Testis (tissue), 3 donors: ENCODE data around the gene DHX38. TPM values are rescaled to one million over a fixed set of nuclear protein-coding genes. Genes with fewer than 3 reads are reported as not detected.

Experiments
- DNase-seq: peaks from one replicate; pipeline ENCODE4 v3.0.0-alpha.2; 2019
- H3K27ac ChIP-seq, 2 donors: fragments of 200-600 bp; sonication (generic); one replicate each; pipeline ENCODE4 v1.5.1; 2019
- H3K27me3 ChIP-seq: fragments of 200-600 bp; sonication (generic); one replicate; pipeline ENCODE4 v1.5.1; 2019
- H3K36me3 ChIP-seq: fragments of 200-600 bp; sonication (generic); one replicate; pipeline ENCODE4 v1.5.1; 2017; ENCODE audit warnings: low read depth; ENCODE audit errors: missing control alignments
- H3K4me1 ChIP-seq: fragments of 200-600 bp; sonication (generic); one replicate; pipeline ENCODE4 v1.5.1; 2019
- H3K4me3 ChIP-seq, 2 donors: fragments of 200-600 bp; sonication (generic); one replicate each; pipeline ENCODE4 v1.5.1; 2017 to 2019
- H3K9me3 ChIP-seq: fragments of 200-600 bp; sonication (generic); one replicate; pipeline ENCODE4 v1.5.1; 2017
- POLR2A ChIP-seq: fragments of 450-650 bp; IDR thresholded peaks from one replicate; pipeline ENCODE4 v1.6.1; 2017; ENCODE audit warnings: antibody characterized with exemption, mild to moderate bottlenecking, moderate library complexity
- WGBS, 2 donors: methylation state at CpG; one replicate each; pipeline ENCODE4 v1.1.5; 2018; 5-methylcytosine and 5-hydroxymethylcytosine counted together
- intact Hi-C: fragments of 100-400 bp; cut with DNase I; formaldehyde crosslinking; loops from one replicate; pipeline ENCODE4 v1.15.1; 2023; ENCODE audit warnings: low total_unique reads
- polyA plus RNA-seq: library from polyadenylated mRNA; stranded (reverse); fragments of 350-450 nt; fragmentation: Illumina TruSeq; extraction: RNeasy Lipid Tissue Mini Kit (QIAGEN cat#74804); gene quantifications from one replicate; pipeline ENCODE4 v1.2.3, GENCODE V29; 2014; ENCODE audit warnings: low read depth, low replicate concordance; ENCODE audit not compliant: insufficient read depth
- total RNA-seq, 2 donors: library from RNA; depleted of rRNA; stranded (reverse); fragments of >200 nt; gene quantifications; one replicate each; pipeline ENCODE4 v1.2.3, GENCODE V29; 2016
- TF ChIP-seq, protein P1 (sequence below), 3 experiments: fragments of 450-650 bp in 2 of 3; fragments of 200-600 bp in 1 of 3; sonication (generic) in 1 of 3; IDR thresholded peaks; one replicate each; pipeline ENCODE4 v1.5.1; 2016 to 2019; ENCODE audit warnings: antibody characterized with exemption in 3 of 3, mild to moderate bottlenecking in 2 of 3, moderate library complexity in 1 of 3

DHX38 gene
- total and polyA plus RNA-seq, 3 donors from 2014 or later, result 64.5 to 102 (median 95.0) TPM

DNA sequence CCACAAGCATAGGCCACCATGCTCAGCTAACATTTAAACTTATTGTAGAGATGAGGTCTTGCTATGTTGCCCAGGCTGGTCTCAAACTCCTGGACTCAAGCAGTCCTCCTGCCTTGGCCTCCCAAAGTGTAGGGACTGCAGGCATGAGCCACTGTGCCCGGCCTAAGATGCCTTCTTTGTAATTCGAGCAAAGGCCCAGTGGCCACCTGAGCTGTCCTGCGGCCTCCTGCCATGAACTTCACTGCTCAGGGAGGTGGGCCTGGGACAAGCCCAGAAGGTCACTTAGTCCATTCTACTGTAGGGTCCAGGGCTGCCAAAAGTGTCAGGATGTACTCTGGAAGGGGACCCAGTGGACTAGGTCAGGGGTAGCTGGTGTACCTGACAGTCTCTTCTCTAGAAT, 30.5 kb downstream of the DHX38 start:
- TF ChIP-seq, protein P1, sequence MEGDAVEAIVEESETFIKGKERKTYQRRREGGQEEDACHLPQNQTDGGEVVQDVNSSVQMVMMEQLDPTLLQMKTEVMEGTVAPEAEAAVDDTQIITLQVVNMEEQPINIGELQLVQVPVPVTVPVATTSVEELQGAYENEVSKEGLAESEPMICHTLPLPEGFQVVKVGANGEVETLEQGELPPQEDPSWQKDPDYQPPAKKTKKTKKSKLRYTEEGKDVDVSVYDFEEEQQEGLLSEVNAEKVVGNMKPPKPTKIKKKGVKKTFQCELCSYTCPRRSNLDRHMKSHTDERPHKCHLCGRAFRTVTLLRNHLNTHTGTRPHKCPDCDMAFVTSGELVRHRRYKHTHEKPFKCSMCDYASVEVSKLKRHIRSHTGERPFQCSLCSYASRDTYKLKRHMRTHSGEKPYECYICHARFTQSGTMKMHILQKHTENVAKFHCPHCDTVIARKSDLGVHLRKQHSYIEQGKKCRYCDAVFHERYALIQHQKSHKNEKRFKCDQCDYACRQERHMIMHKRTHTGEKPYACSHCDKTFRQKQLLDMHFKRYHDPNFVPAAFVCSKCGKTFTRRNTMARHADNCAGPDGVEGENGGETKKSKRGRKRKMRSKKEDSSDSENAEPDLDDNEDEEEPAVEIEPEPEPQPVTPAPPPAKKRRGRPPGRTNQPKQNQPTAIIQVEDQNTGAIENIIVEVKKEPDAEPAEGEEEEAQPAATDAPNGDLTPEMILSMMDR (IDR thresholded peaks at IDR 0.05), result no peak
- no peak for TF ChIP-seq POLR2A
- peaks cover 8% of the 10 kb centered on the region for H3K4me1 ChIP-seq
- intact Hi-C loops, result no loop called here
- no peak overlapping the region for H3K27ac ChIP-seq
- 89 to 100% methylated on average over 1 to 3 of the region's 3 CpGs for WGBS, 2 donors
- H3K9me3 ChIP-seq, result no peaks in the 10 kb centered on the region
- no peak overlapping the region for H3K4me3 ChIP-seq
- no peaks in the 10 kb centered on the region for H3K36me3 ChIP-seq
- no peak for DNase-seq
- no peaks in the 10 kb centered on the region for H3K27me3 ChIP-seq

DNA sequence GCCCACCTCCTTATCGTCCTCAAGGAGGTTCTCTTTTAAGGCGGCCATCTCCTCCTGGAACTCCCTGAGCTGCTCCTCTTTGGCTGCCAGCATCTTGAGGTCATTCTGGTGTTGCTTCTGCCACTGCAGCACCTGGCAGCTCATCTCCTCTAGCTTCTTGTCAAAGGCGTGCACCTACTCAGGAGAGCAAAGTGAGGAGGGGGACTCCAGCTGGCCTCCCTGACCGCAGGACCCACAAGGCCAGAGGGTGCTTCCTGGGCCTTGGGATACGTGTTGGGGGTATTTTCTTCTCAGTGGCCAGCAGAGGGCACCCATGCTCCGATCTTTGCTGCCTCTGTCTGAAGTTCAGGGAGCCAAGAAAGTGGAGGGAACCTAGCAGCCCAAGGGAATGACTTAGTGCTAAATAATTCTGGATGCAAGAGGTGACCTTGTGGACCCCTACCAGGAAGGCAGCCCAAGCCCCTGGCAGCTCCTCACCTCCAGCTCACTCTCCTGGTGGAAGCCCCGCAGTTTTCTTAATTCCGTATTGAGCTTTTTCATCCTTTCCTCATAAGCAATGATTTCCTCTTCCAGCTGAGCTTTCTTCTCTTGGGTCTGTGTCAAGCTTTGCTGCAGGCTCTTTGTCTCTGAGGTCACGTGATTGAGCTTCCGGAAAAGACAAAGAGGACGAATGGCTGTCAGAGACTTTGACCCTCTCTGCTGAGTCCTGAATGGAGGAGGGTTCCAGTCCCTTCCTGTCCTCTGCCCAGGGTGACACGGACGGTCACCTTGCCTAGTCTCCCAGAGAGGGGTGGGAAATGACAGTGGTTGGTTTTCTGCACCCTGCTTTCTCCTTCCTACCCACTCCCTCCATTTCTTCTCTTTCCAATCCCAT, 31.4 kb downstream of the DHX38 start:
- H3K27ac ChIP-seq, result peak overlapping the region in 1 of 2 donors; percentile 36
- H3K4me3 ChIP-seq, result no peak overlapping the region

DNA sequence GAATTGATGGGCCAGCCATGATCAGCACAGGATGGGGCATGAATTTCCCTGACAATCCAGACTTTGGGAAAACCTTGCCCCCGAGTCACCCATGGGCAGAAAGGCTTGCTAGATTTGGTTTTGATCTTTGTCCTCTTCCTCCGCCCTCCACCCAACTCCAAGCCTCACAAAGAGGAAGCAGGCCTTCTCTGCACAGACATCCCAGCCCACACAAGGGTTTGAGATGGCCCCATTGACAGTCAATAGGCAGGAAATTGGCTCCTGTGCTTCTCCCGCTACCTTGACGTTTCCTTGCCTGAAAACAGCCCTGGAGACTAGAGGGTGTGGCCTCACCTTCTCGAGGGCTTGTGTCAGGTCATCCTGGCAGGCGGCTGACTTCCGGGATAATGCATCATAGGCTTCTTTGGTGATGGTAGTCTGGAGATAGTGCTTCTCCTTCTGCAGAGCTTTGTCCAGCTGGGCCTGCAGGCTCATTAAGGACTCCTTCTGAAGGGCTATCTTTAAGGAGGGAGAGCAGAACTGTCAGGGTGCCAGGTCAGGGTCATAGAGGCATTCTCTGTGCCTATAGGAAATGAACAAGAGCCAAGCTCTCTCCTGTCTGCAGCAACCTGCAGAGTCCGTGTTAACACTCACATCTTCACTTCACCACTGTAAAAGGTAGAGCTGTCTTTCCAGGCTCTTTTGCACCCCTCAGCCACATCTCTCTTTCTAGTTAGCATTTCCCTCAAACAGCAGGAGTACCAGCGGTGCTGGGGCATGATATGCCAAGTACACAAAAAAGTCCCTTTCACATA, 32.2 kb downstream of the DHX38 start:
- H3K36me3 ChIP-seq, result no peaks in the 10 kb centered on the region
- no peak for TF ChIP-seq POLR2A
- TF ChIP-seq, protein P1 (IDR thresholded peaks at IDR 0.05), result no peak
- peak overlapping the region in 1 of 2 donors; percentile 36 for H3K27ac ChIP-seq
- H3K4me1 ChIP-seq, result peaks cover 8% of the 10 kb centered on the region
- intact Hi-C loops, result no loop called here
- no peak overlapping the region for H3K4me3 ChIP-seq
- no peak for DNase-seq
- WGBS, 2 donors, result 71 to 75% methylated on average over 9 of the region's 9 CpGs
- no peaks in the 10 kb centered on the region for H3K9me3 ChIP-seq
- no peaks in the 10 kb centered on the region for H3K27me3 ChIP-seq

More for the DNA sequence above, 31.4 kb downstream of the DHX38 start:
- H3K27me3 ChIP-seq, result no peaks in the 10 kb centered on the region
- no peaks in the 10 kb centered on the region for H3K36me3 ChIP-seq
- intact Hi-C loops, result no loop called here
- TF ChIP-seq, protein P1 (IDR thresholded peaks at IDR 0.05), result peak; percentile 64 to 79 (median 66)
- no peak for TF ChIP-seq POLR2A
- peak; percentile 75 for DNase-seq
- H3K9me3 ChIP-seq, result no peaks in the 10 kb centered on the region
- 42 to 51% methylated on average over 11 to 13 of the region's 13 CpGs for WGBS, 2 donors
- H3K4me1 ChIP-seq, result peaks cover 8% of the 10 kb centered on the region

DNA sequence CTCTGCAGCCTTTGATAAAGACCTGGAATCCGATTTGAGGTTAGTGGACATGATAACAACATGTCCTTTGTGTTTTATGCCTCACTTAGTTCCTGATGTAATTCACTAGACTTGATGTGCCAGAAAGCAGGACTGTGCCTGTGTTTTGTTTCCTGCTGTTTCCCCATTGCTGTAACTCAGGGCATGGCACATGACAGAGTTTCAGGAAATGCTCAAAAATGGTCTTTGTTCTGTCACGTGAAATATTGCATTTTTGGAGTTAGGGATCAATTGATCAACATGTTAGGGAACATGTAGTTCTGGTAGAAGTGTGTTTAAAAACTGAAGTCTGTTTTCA, 32.8 kb downstream of the DHX38 start:
- no peak for DNase-seq
- Histone ChIP-seq H3K36me3 (no peaks in the 10 kb centered on the region), H3K27ac (no peak overlapping the region), H3K9me3 (no peaks in the 10 kb centered on the region), H3K4me3 (no peak overlapping the region), H3K4me1 (peaks cover 8% of the 10 kb centered on the region), H3K27me3 (no peaks in the 10 kb centered on the region)
- WGBS, 2 donors, result 57 to 61% methylated on average over 2 of the region's 2 CpGs
- intact Hi-C loops, result no loop called here
- no peak for TF ChIP-seq POLR2A
- TF ChIP-seq, protein P1 (IDR thresholded peaks at IDR 0.05), result no peak
